ENCODE results near the gene SLC38A3.

DNA sequence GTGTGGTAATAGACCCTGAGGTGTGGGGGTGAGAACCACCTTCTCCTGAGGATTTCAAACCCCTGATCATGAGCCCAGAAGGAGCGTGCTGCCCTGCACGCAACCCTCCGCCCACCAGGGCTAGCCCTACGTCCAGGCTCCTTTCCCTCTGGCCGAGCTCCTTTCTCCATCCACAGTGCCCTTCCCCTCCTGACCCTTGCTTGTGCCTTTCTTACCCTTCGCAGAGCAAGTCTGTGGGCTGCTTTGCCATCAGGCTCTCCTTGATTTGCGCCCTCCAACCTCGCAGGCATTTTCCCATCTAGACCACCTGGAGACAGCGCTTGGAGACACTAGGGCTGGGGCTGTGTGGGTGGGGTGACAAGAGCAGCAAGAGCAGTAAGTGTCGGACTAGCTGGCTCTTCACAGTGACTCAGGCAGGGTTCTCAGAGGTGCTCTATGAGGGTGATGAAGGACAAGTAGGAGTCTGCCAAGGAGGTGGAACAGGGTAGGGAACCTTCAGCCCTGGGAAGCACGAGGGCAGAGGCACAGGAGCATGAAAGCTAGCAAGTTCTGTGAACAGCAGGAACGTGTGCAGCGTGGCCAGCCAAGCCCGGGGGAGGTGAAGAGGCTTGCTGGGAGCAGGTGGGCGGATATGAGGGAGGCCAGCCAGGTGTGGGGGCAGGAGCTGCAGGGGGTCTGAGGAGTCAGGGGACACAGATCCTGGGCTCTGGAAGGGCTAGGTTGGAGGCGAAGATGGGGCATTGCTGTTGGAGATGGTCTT is 2.5 kb upstream of the SLC38A3 start:
- no peak for TF ChIP-seq EZH2 (IDR thresholded peaks at IDR 0.05; ENCODE audit: insufficient read depth, poor library complexity, severe bottlenecking)
- no peak for TF ChIP-seq EZH2phosphoT487 (IDR thresholded peaks at IDR 0.05; ENCODE audit: insufficient read depth, low read depth)

All from GM23248 (cell line).